Measurements from ENCODE around the gene HEMK1. TPM values are rescaled to one million over a fixed set of nuclear protein-coding genes. Genes with fewer than 3 reads are reported as not detected.

Gene HEMK1
- total RNA-seq, 2 experiments from 2014 or later = 97.1 to 101 TPM

GRCh38 chr3:50588759-50589433, 19.6 kb downstream of the HEMK1 start:
- intact Hi-C loops (cut with micrococcal nuclease) = no loop called here
- Mint-ChIP-seq H3K27me3 (no peaks in the 10 kb centered on the region), H3K9me3 (no peaks in the 10 kb centered on the region), H3K4me3 (peak overlapping the region; percentile 59), H3K36me3 (ENCODE audit: low read depth) (peaks cover 60% of the 10 kb centered on the region), H3K27ac (peak overlapping the region; percentile 100), H3K4me1 (ENCODE audit: low read depth) (peaks cover 88% of the 10 kb centered on the region)
- ATAC-seq (no peak), DNase-seq (no peak)
- CTCF ChIA-PET = interaction anchor here (1.6 to 10.4 kb wide), 5 partner anchors 15 to 47 kb away, joined by 5 to 283 read pairs (median 129); partner anchors contain the start of genes C3orf18, CISH, HEMK1 and MAPKAPK3
- no peak for TF ChIP-seq CTCF (IDR thresholded peaks at IDR 0.05)
- POLR2A ChIA-PET = interaction anchor here (0.9 to 25.8 kb wide), 7 partner anchors 14 to 804 kb away, joined by 3 to 1836 read pairs (median 5); partner anchors contain the start of genes C3orf18, CISH, HEMK1 and MAPKAPK3

GRCh38 chr3:50591196-50591741, 21.9 kb downstream of the HEMK1 start:
- peaks cover 85% of the 10 kb centered on the region for H3K4me1 Mint-ChIP-seq (ENCODE audit: low read depth)
- peak; percentile 65 for DNase-seq
- H3K27ac Mint-ChIP-seq = peak overlapping the region; percentile 100
- ATAC-seq = peak; percentile 9
- TF ChIP-seq CTCF (IDR thresholded peaks at IDR 0.05) = no peak
- H3K36me3 Mint-ChIP-seq (ENCODE audit: low read depth) = peaks cover 53% of the 10 kb centered on the region
- POLR2A ChIA-PET = interaction anchor here (0.7 to 25.8 kb wide), 4 partner anchors 16 to 38 kb away, joined by 3 to 1836 read pairs (median 428); partner anchors contain the start of genes C3orf18, CISH, HEMK1 and MAPKAPK3
- peak overlapping the region; percentile 49 for H3K4me3 Mint-ChIP-seq
- no peaks in the 10 kb centered on the region for H3K27me3 Mint-ChIP-seq
- CTCF ChIA-PET = interaction anchor here (1.0 to 10.4 kb wide), 5 partner anchors 13 to 61 kb away, joined by 5 to 283 read pairs (median 129); partner anchors contain the start of genes C3orf18, CISH, HEMK1 and MAPKAPK3
- no peaks in the 10 kb centered on the region for H3K9me3 Mint-ChIP-seq
- intact Hi-C loops (cut with micrococcal nuclease) = no loop called here

GRCh38 chr3:50592568-50592967, 23.2 kb downstream of the HEMK1 start:
- Mint-ChIP-seq H3K36me3 (ENCODE audit: low read depth) (peaks cover 47% of the 10 kb centered on the region), H3K4me1 (ENCODE audit: low read depth) (peaks cover 72% of the 10 kb centered on the region), H3K27me3 (no peaks in the 10 kb centered on the region), H3K9me3 (no peaks in the 10 kb centered on the region), H3K4me3 (peak overlapping the region; percentile 67), H3K27ac (peak overlapping the region; percentile 100)
- DNase-seq = peak; percentile 56
- ChIA-PET POLR2A (interaction anchor here (1.0 to 25.8 kb wide), 5 partner anchors 16 to 794 kb away, joined by 3 to 1836 read pairs (median 4); partner anchors contain the start of genes C3orf18, CISH, HEMK1 and MAPKAPK3), CTCF (interaction anchor here (0.7 to 10.4 kb wide), 5 partner anchors 12 to 246 kb away, joined by 4 to 283 read pairs (median 129); partner anchors contain the start of genes C3orf18, CISH, HEMK1 and MAPKAPK3)
- no peak for ATAC-seq
- intact Hi-C loops (cut with micrococcal nuclease) = no loop called here
- TF ChIP-seq CTCF (IDR thresholded peaks at IDR 0.05) = no peak

- H3K9me3 Mint-ChIP-seq = no peaks in the 10 kb centered on the region
- no peak overlapping the region for H3K4me3 Mint-ChIP-seq
- intact Hi-C loops (cut with micrococcal nuclease) = no loop called here
- CTCF ChIA-PET = interaction anchor here (1.2 to 10.4 kb wide), 4 partner anchors 10 to 58 kb away, joined by 3 to 283 read pairs (median 173); partner anchors contain the start of genes C3orf18, HEMK1 and MAPKAPK3
- H3K36me3 Mint-ChIP-seq (ENCODE audit: low read depth) = peaks cover 49% of the 10 kb centered on the region
- ATAC-seq (no peak), DNase-seq (no peak)
- no peak for TF ChIP-seq CTCF (IDR thresholded peaks at IDR 0.05)
- peaks cover 70% of the 10 kb centered on the region for H3K4me1 Mint-ChIP-seq (ENCODE audit: low read depth)
- no peaks in the 10 kb centered on the region for H3K27me3 Mint-ChIP-seq
- peak overlapping the region; percentile 100 for H3K27ac Mint-ChIP-seq
- POLR2A ChIA-PET = interaction anchor here (0.7 to 25.8 kb wide), 6 partner anchors 9 to 792 kb away, joined by 3 to 1836 read pairs (median 4); partner anchors contain the start of genes C3orf18, CISH, HEMK1 and MAPKAPK3
Measured at GRCh38 chr3:50594253-50594785, 25.0 kb downstream of the HEMK1 start.
